ENCODE measurements around the gene ALDH9A1.
A peak's percentile ranks its signal among the peaks of the same experiment; 100 is the strongest.

ALDH9A1 gene

DNA sequence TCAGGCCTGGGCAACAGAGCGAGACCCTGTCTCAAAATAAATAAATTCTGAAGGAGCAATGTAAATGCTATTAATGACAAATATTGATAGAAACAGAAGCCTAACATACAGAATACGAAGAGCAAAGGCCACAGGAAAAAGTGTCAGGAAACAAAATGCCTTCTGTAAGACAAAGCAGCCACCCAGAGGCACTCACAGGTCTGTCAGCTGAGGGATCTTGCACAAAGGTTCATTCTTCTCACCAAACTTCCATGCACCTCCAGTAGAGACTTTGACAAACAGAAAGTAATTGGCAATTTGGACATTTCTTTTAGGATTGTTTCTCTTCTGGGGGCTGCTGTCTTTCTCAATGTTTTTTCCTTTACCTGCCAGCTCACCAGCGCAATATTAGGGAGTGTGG lies 1.2 kb upstream of the ALDH9A1 start:
- TF ChIP-seq, protein P1, sequence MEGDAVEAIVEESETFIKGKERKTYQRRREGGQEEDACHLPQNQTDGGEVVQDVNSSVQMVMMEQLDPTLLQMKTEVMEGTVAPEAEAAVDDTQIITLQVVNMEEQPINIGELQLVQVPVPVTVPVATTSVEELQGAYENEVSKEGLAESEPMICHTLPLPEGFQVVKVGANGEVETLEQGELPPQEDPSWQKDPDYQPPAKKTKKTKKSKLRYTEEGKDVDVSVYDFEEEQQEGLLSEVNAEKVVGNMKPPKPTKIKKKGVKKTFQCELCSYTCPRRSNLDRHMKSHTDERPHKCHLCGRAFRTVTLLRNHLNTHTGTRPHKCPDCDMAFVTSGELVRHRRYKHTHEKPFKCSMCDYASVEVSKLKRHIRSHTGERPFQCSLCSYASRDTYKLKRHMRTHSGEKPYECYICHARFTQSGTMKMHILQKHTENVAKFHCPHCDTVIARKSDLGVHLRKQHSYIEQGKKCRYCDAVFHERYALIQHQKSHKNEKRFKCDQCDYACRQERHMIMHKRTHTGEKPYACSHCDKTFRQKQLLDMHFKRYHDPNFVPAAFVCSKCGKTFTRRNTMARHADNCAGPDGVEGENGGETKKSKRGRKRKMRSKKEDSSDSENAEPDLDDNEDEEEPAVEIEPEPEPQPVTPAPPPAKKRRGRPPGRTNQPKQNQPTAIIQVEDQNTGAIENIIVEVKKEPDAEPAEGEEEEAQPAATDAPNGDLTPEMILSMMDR (IDR thresholded peaks at IDR 0.05; ENCODE audit: insufficient read depth, missing control alignments) = no peak
- no peak for FAIRE-seq

DNA sequence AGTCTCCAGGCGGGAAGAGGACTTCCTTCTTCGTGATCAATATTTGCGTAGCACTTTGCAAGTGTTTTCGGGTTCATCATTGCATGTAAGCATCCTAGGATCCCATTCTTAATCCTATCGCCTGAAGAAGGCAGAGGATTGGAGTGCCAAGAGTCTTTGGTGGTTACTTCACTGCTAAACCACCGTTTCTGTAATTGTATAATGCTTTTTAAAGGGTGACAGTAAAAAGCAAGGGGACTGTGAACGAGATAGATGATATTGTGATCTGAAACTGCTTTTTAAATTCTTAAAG lies 345 bp upstream of the ALDH9A1 start:
- TF ChIP-seq, protein P1 (IDR thresholded peaks at IDR 0.05; ENCODE audit: insufficient read depth, missing control alignments) = no peak
- peak; percentile 6 for FAIRE-seq
- no peak for DNase-seq (ENCODE audit: insufficient read length, low spot score)

More for the DNA sequence above, 1.2 kb upstream of the ALDH9A1 start:
- DNase-seq (ENCODE audit: insufficient read length, low spot score) = no peak

DNA sequence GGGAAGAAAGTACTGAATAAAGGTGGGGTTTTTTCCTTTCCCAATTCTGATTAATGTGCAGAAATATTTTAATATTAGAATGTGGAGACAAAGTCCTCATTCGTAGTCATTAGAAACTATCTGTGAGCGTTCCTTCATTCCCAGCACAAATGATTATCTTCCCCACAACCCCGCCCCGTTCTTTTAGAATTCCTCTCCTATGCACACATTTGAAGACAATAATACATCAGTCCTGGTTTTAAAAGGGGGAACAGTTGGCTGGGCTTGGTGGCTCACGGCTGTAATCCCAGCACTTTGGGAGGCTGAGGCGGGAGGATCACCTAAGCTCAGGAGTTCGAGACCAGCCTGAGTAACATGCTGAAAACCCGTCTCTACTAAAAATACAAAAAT lies 876 bp downstream of the ALDH9A1 start:
- DNase-seq (ENCODE audit: insufficient read length, low spot score) = no peak
- TF ChIP-seq, protein P1 (IDR thresholded peaks at IDR 0.05; ENCODE audit: insufficient read depth, missing control alignments) = no peak

DNA sequence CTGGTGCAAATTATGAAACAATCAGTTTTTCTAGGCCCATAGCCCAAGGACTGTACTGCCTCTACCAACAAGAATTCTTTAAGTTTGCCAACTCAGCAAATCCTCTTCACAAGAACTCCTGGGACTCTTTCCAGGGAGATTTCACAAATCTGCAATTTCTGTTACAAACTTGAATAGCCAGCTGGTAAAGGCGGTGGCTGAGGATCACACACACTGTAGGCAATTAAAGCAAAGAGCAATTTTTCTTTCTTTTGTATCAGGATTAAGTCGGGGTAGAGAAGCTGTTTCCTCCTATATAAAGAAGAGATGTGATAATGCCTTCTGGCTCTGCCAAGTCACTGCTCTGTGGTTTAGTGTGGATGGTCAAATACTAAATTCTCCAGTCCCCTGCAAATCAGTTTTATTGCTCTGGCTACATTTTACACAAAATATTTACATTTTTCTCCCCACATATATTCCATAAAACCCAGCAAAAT lies 1.7 kb downstream of the ALDH9A1 start:
- FAIRE-seq (no peak), DNase-seq (ENCODE audit: insufficient read length, low spot score) (no peak)
- TF ChIP-seq, protein P1 (IDR thresholded peaks at IDR 0.05; ENCODE audit: insufficient read depth, missing control alignments) = no peak

More for the DNA sequence above, 876 bp downstream of the ALDH9A1 start:
- no peak for FAIRE-seq

DNA sequence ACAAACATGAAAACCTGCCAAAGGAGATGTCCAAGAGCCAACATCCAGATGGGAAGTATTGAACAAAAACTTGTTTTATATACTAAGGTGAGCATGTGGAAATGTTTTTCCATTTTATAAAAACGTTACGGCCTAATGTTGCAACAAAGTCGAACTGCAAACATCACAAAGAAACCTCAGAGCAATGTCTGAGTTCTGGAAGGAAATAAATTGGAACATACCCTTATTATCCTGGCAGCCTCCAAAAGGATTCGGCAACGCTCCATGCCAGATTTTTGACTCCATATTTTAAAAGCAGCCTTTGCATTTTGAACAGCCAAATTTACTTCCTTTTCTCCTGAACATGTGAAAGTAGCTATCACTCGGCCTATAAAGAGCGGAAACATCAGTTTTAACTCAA lies 3.3 kb downstream of the ALDH9A1 start:
- no peak for DNase-seq (ENCODE audit: insufficient read length, low spot score)
- FAIRE-seq = no peak
- TF ChIP-seq, protein P1 (IDR thresholded peaks at IDR 0.05; ENCODE audit: insufficient read depth, missing control alignments) = no peak

DNA sequence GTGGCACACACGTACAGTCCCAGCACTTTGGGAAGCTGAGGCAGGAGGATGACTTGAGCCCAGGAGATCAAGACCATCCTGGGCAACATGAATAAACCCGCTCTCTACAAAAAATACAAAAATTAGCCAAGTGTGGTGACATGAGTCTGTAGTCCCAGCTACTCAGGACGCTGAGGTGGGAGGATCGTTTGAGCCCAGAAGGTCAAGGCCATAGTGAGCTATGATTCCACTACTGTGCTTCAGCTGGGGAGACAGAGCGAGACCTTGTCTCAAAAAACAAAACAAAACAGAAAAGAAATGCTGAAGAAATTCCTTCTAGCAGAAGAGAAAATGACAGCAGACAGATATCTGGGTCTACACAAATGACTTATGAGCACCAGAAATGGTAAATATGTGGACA lies 10.3 kb downstream of the ALDH9A1 start:
- DNase-seq (ENCODE audit: insufficient read length, low spot score) (no peak), FAIRE-seq (no peak)
- TF ChIP-seq, protein P1 (IDR thresholded peaks at IDR 0.05; ENCODE audit: insufficient read depth, missing control alignments) = no peak

DNA sequence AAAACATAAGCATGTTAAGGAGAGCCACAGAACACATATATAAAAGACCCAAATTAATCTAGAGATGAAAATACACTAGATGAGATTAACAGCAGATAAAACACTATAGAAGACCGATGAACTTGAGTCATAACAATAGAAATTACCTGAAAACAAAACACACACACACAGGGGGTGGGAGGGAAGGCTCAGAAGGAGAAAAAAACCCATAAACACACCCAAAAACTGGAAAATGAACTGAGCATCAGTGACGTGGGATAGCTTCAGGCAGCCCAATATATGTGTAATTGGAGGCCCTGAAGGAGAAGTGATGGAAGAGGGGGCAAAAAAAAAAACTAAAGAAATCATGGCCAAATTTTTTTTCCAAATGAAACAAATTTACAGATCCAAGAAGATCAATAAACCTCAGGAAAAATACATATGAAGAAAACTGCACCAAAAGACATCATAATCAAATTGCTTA lies 11.4 kb downstream of the ALDH9A1 start:
- TF ChIP-seq, protein P1 (IDR thresholded peaks at IDR 0.05; ENCODE audit: insufficient read depth, missing control alignments) = no peak
- DNase-seq (ENCODE audit: insufficient read length, low spot score) = no peak
- FAIRE-seq = no peak
